MCF 10A (cell line): ENCODE measurements around the gene THEMIS. TPM values are rescaled to one million over a fixed set of nuclear protein-coding genes. Genes with fewer than 3 reads are reported as not detected.

ENCODE experiments used
- BruUV-seq: library from RNA; stranded (reverse); fragments of 400-500 nt; replicated peaks from 2 replicates; lab custom pipeline; 2021; lab: Mats Ljungman, UMichigan
- CTCF ChIA-PET: fragments of 300-600 bp; sonication (Branson Sonifier 250); formaldehyde crosslinking; extraction: SDS; loops from one replicate; lab custom pipeline; 2021; ENCODE audit warnings: antibody characterized with exemption, inconsistent platforms; lab: Yijun Ruan, JAX
- POLR2A ChIA-PET: fragments of 300-600, 350-650 bp; sonication (Branson Sonifier 250); formaldehyde crosslinking; extraction: SDS; loops from one replicate; lab custom pipeline; 2020; ENCODE audit warnings: antibody characterized with exemption, inconsistent platforms; lab: Yijun Ruan, JAX
- DNase-seq: peaks from one replicate; pipeline ENCODE4 v3.0.0-alpha.2; 2018; ENCODE audit not compliant: unreplicated experiment
- H3K27ac Mint-ChIP-seq: one replicate; pipeline ENCODE4 v1.8.0; 2022; ENCODE audit warnings: mild to moderate bottlenecking, low read depth, mixed read lengths; ENCODE audit not compliant: unreplicated experiment
- H3K27me3 Mint-ChIP-seq: one replicate; pipeline ENCODE4 v1.8.0; 2022; ENCODE audit warnings: mixed read lengths; ENCODE audit not compliant: insufficient read depth, unreplicated experiment
- H3K36me3 Mint-ChIP-seq: one replicate; pipeline ENCODE4 v1.8.0; 2022; ENCODE audit warnings: mild to moderate bottlenecking, moderate library complexity, mixed read lengths; ENCODE audit not compliant: insufficient read depth, unreplicated experiment
- H3K4me1 Mint-ChIP-seq: one replicate; pipeline ENCODE4 v1.8.0; 2022; ENCODE audit warnings: mixed read lengths; ENCODE audit not compliant: insufficient read depth, unreplicated experiment
- H3K4me3 Mint-ChIP-seq: one replicate; pipeline ENCODE4 v1.8.0; 2022; ENCODE audit warnings: mild to moderate bottlenecking, moderate library complexity, mixed read lengths; ENCODE audit not compliant: unreplicated experiment
- H3K9me3 Mint-ChIP-seq: one replicate; pipeline ENCODE4 v1.8.0; 2022; ENCODE audit warnings: mixed read lengths; ENCODE audit not compliant: unreplicated experiment
- CTCF ChIP-seq: fragments of 200-600 bp; IDR thresholded peaks from one replicate; pipeline ENCODE4 v1.8.0; 2022; ENCODE audit warnings: antibody characterized with exemption, mild to moderate bottlenecking; ENCODE audit not compliant: unreplicated experiment
- intact Hi-C: fragments of 100-400 bp; cut with micrococcal nuclease; formaldehyde crosslinking; loops from 2 replicates; pipeline ENCODE4 v1.14.1; 2022
- total RNA-seq: library from RNA; stranded (reverse); gene quantifications from 2 replicates; pipeline ENCODE4 v1.2.3, GENCODE V29; 2022

The THEMIS gene
- total RNA-seq, 1 experiment from 2014 or later = not detected

DNA sequence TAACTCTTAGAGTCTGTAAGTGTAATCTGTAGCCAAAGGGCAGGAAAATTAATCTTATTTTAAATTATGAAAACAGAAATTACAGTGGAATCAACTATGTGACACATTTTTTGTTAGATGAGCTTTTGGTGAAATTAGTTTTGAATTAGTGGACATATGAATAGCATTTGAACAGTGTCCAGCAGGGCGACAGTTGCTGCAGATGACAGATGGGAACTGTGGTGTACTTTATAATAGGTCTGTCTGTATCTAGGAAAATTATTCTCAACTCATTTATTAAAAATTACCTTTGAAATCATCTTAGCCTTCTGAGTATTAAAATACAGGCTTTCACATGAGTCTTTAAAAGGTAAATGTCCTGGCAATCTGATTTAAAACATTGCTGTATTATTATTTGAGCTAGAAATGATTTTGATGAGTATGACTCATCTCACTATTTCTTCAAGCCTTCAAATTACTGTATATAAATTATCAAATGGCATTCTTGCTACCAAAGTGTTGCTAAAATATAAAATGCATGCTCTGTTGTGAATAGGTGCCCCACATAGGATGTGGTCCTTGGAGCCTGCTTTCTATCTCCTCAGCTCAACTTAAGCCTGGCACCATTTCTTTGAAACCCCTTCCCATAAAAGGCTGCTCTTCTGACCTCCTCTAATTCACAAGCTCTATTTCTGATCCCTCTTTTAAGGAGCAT, 173.5 kb downstream of the THEMIS start:
- CTCF ChIA-PET = interaction anchor here (0.7 to 1.2 kb wide), 4 partner anchors 8 to 1236 kb away, joined by 3 read pairs; no protein-coding TSS in a partner anchor
- Mint-ChIP-seq H3K4me3 (no peak overlapping the region), H3K27ac (no peak overlapping the region), H3K36me3 (no peaks in the 10 kb centered on the region), H3K9me3 (no peaks in the 10 kb centered on the region), H3K27me3 (peaks cover 82% of the 10 kb centered on the region), H3K4me1 (no peaks in the 10 kb centered on the region)
- intact Hi-C loops = no loop called here
- no peak for TF ChIP-seq CTCF
- DNase-seq = no peak
- POLR2A ChIA-PET = interaction anchor here (0.5 to 0.6 kb wide), 2 partner anchors 271 to 859 kb away, joined by 3 to 4 read pairs; no protein-coding TSS in a partner anchor
- no TSS peak for BruUV-seq

- Mint-ChIP-seq H3K27ac (no peak overlapping the region), H3K4me3 (no peak overlapping the region), H3K4me1 (no peaks in the 10 kb centered on the region), H3K27me3 (peaks cover 89% of the 10 kb centered on the region), H3K9me3 (no peaks in the 10 kb centered on the region), H3K36me3 (no peaks in the 10 kb centered on the region)
- ChIA-PET POLR2A (no interaction called here), CTCF (interaction anchor here (0.6 to 0.8 kb wide), 3 partner anchors 12 to 129 kb away, joined by 3 read pairs; no protein-coding TSS in a partner anchor)
- intact Hi-C loops = no loop called here
- no TSS peak for BruUV-seq
- no peak for DNase-seq
- TF ChIP-seq CTCF = no peak
Observed at GRCh38 chr6:127725821-127726220, 175.0 kb downstream of the THEMIS start.

DNA sequence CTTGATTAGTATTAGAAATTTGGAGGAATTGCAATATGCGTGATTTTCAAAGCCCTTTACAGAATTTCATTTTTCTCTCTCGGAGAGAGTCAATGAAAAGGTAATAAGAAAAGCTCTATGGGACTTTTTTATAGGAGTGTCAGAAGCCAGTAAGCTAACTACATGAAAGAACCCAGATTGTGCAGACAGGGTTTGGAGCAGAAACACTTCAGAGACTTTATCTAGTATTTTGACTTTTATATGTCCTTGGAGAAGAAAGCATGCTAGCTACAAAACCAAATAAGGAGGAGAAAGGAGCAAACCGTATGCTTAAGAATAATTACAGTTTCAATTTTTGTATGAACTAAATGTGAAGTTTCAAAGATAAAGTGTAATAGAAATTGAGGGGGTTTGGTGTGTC, 182.2 kb downstream of the THEMIS start:
- H3K27me3 Mint-ChIP-seq = peaks cover 75% of the 10 kb centered on the region
- no peak overlapping the region for H3K27ac Mint-ChIP-seq
- no peak overlapping the region for H3K4me3 Mint-ChIP-seq
- no TSS peak for BruUV-seq
- H3K4me1 Mint-ChIP-seq = no peaks in the 10 kb centered on the region
- H3K9me3 Mint-ChIP-seq = no peaks in the 10 kb centered on the region
- POLR2A ChIA-PET = no interaction called here
- CTCF ChIA-PET = interaction anchor here (0.5 to 1.2 kb wide), 3 partner anchors 10 to 1473 kb away, joined by 3 to 5 read pairs (median 3); no protein-coding TSS in a partner anchor
- no peaks in the 10 kb centered on the region for H3K36me3 Mint-ChIP-seq
- no peak for TF ChIP-seq CTCF
- intact Hi-C loops = no loop called here
- no peak for DNase-seq

- no peaks in the 10 kb centered on the region for H3K9me3 Mint-ChIP-seq
- H3K36me3 Mint-ChIP-seq = no peaks in the 10 kb centered on the region
- H3K4me1 Mint-ChIP-seq = no peaks in the 10 kb centered on the region
- no peak for TF ChIP-seq CTCF
- no peak for DNase-seq
- ChIA-PET CTCF (no interaction called here), POLR2A (no interaction called here)
- no peak overlapping the region for H3K4me3 Mint-ChIP-seq
- no TSS peak for BruUV-seq
- H3K27ac Mint-ChIP-seq = no peak overlapping the region
- intact Hi-C loops = no loop called here
- peaks cover 75% of the 10 kb centered on the region for H3K27me3 Mint-ChIP-seq
Observed at GRCh38 chr6:127717384-127717783, 183.5 kb downstream of the THEMIS start.
